COLO668 (cell line): ENCODE results near the gene SH2D3C.
A peak's percentile ranks its signal among the peaks of the same experiment; 100 is the strongest.

Experiments
- DNase-seq: peaks from one replicate; lab custom pipeline; 2025; ENCODE audit not compliant: unreplicated experiment; lab: John Stamatoyannopoulos, UW

The SH2D3C gene

GRCh38 chr9:127809002-127809539 is 30.6 kb upstream of the SH2D3C start:
- DNase-seq = no peak

GRCh38 chr9:127808347-127809001 is 30.0 kb upstream of the SH2D3C start:
- DNase-seq = no peak

GRCh38 chr9:127806871-127807270 is 28.4 kb upstream of the SH2D3C start:
- DNase-seq = no peak

GRCh38 chr9:127805620-127806019 is 27.2 kb upstream of the SH2D3C start:
- peak; percentile 65 for DNase-seq

GRCh38 chr9:127803507-127804352 is 25.3 kb upstream of the SH2D3C start:
- peak; percentile 32 for DNase-seq

GRCh38 chr9:127802576-127803443 is 24.3 kb upstream of the SH2D3C start, which contains the start of gene FPGS:
FPGS (plus strand) TSS chr9:127802882; CDS start chr9:127802925, 43 bp downstream.
- DNase-seq = peak; percentile 95

GRCh38 chr9:127801955-127802575 is 23.6 kb upstream of the SH2D3C start:
- no peak for DNase-seq

GRCh38 chr9:127796852-127797370 is 18.4 kb upstream of the SH2D3C start:
- DNase-seq = peak; percentile 43

- DNase-seq = peak; percentile 39
These were observed 17.9 kb upstream of the SH2D3C start for GRCh38 chr9:127796225-127796813.

- DNase-seq = no peak
These were observed 15.7 kb upstream of the SH2D3C start for GRCh38 chr9:127794001-127794791.

- DNase-seq = no peak
These were observed 14.7 kb upstream of the SH2D3C start for GRCh38 chr9:127793093-127793708.

GRCh38 chr9:127792417-127793031 is 14.1 kb upstream of the SH2D3C start:
- DNase-seq = no peak

GRCh38 chr9:127791085-127791484 is 12.6 kb upstream of the SH2D3C start:
- DNase-seq = no peak

GRCh38 chr9:127790094-127790855 is 11.8 kb upstream of the SH2D3C start:
- no peak for DNase-seq

GRCh38 chr9:127789179-127789578 is 10.7 kb upstream of the SH2D3C start:
- no peak for DNase-seq

GRCh38 chr9:127788337-127789011 is 10.0 kb upstream of the SH2D3C start:
- DNase-seq = no peak

GRCh38 chr9:127786773-127787104 is 8.3 kb upstream of the SH2D3C start:
- DNase-seq = no peak
